Mammary epithelial cell (primary cell): Measurements from ENCODE around the gene PRPSAP1.

ENCODE experiments used
- CTCF ChIP-seq, 2 donors: IDR thresholded peaks in 1 of 2; conservative IDR thresholded peaks in 1 of 2; 2 replicates each; pipeline ENCODE4 v1.5.1; 2011 to 2012; ENCODE audit warnings: inconsistent platforms in 2 of 2, low read length in 2 of 2, mild to moderate bottlenecking in 2 of 2, control low read depth in 1 of 2, low read depth in 1 of 2; ENCODE audit not compliant: insufficient read depth in 1 of 2; ENCODE audit errors: extremely low read depth in 1 of 2
- EZH2 ChIP-seq: IDR thresholded peaks from 2 replicates; pipeline ENCODE4 v1.6.1; 2012; ENCODE audit warnings: low read length, inconsistent platforms, borderline replicate concordance

- TF ChIP-seq CTCF (conservative IDR thresholded peaks at IDR 0.05 in 1 of 2, IDR thresholded peaks at IDR 0.05 in 1 of 2; ENCODE audit: extremely low read depth in 1 of 2, insufficient read depth in 1 of 2, low read depth in 1 of 2, low read length in 2 of 2) = no peak
- no peak for TF ChIP-seq EZH2
Observed at GRCh38 chr17:76265624-76266243, 88.0 kb downstream of the PRPSAP1 start.
